Thyroid gland (tissue), 4 donors: ENCODE results near the gene MAN2C1.

ENCODE experiments used
- CTCF ChIP-seq, 6 experiments: fragments of 200-600 bp in 3 of 6; fragments of 450-650 bp in 3 of 6; sonication (generic) in 3 of 6; IDR thresholded peaks; one replicate each; pipeline ENCODE4 v1.5.1; 2016 to 2019; ENCODE audit warnings: antibody characterized with exemption in 6 of 6, mild to moderate bottlenecking in 2 of 6, inconsistent platforms in 1 of 6, moderate library complexity in 1 of 6
- POLR2A ChIP-seq, 2 donors: fragments of 450-650 bp; IDR thresholded peaks; one replicate each; pipeline ENCODE4 v1.6.1; 2017; ENCODE audit warnings: antibody characterized with exemption in 2 of 2, mild to moderate bottlenecking in 2 of 2, moderate library complexity in 1 of 2

- TF ChIP-seq CTCF (IDR thresholded peaks at IDR 0.05) (no peak), POLR2A (IDR thresholded peaks at IDR 0.05) (no peak)
Observed at GRCh38 chr15:75359537-75360250, 8.7 kb downstream of the MAN2C1 start.
